ENCODE data around the gene GPR42.

GRCh38 chr19:35381318-35381717, 10.4 kb downstream of the GPR42 start:
- TF ChIP-seq EGR1 (IDR thresholded peaks at IDR 0.05) = no peak
- no peak for TF ChIP-seq REST (IDR thresholded peaks at IDR 0.05; ENCODE audit: low read depth)
- TF ChIP-seq CREB1 (IDR thresholded peaks at IDR 0.05; ENCODE audit: low read depth) = no peak
- no peak for TF ChIP-seq MAX (IDR thresholded peaks at IDR 0.05)
- no peak for TF ChIP-seq RAD21 (IDR thresholded peaks at IDR 0.05; ENCODE audit: low read depth)
- TF ChIP-seq EP300 (IDR thresholded peaks at IDR 0.05; ENCODE audit: borderline replicate concordance) = no peak
- TF ChIP-seq CEBPB (IDR thresholded peaks at IDR 0.05) = no peak
- TF ChIP-seq FOXM1 (IDR thresholded peaks at IDR 0.05; ENCODE audit: borderline replicate concordance, low read depth) = no peak

Measured in Ishikawa (cell line).